Stimulated activated CD4-positive, alpha-beta T cell treated with anti-CD3 and anti-CD28 coated beads, TNF-alpha, amount 100 ng/mL, for 1 hour (primary cell): ENCODE results near the gene PEX12.
A peak's percentile ranks its signal among the peaks of the same experiment; 100 is the strongest.
"Not testable (repeated sequence)": the region's sequence is repeated elsewhere in the genome, so short reads cannot be mapped to it uniquely, and the experiment has no call there.

Experiments used
- DNase-seq, 3 donors: peaks; one replicate each; pipeline ENCODE4 v3.0.0-alpha.2; 2020; ENCODE audit warnings: low read depth in 3 of 3, low spot score in 1 of 3

PEX12 gene

DNA sequence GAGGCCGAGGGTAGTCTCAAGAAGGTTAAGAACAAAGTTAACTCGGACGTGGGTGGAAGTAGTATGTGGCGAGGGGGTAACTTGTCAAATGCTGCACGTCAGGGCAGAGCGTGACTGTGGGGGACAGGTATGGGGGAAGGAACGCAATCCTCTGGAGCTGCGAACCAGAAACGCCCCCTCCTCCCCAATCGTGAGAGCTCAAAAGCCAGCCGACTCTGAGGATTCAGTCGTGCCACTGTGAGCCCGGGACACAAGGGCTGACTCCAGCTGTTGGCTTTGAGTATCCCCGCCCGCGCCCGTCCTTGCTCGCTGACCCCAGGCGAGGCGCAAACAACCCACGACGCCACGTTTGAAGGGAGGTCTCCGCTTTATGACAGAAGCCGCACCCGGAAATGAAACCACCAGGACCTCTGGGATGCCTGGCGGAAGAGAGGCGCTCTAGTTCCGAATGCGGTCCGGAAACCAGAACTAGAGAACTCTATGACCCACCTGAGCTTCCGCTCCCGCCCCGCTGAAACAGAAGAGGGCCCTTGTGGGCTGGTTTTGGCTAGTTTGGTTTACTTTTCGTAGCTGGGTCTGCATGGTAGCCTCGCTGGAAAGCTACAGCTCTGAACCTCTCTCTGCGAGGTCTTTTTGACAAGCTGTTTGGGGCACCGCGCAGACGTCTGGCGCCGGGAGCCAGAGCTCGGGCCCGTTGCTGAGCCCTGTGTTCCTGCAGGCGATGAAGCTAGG, at the start of gene PEX12:
PEX12 (minus strand) TSS at position 375 of the 732 bp plus-strand sequence. CDS start 550 bp downstream, outside the sequence.
- peak; percentile 64 to 76 (median 72) for DNase-seq

DNA sequence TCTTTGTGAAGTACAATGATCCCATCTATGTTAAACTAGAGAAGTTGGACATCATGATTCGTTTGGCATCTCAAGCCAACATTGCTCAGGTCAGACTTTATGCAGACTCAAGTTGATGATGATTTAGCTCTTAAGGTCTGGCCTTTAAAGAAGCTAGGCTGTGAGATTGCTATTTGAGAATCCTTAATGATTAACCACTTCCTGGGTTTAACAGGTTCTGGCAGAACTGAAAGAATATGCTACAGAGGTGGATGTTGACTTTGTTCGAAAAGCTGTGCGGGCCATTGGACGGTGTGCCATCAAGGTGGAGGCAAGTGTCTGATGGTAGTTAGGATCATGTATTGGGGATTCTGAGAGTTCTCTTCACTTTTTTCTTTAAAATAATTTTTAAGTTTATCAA, 49.0 kb upstream of the PEX12 start:
- no peak for DNase-seq

DNA sequence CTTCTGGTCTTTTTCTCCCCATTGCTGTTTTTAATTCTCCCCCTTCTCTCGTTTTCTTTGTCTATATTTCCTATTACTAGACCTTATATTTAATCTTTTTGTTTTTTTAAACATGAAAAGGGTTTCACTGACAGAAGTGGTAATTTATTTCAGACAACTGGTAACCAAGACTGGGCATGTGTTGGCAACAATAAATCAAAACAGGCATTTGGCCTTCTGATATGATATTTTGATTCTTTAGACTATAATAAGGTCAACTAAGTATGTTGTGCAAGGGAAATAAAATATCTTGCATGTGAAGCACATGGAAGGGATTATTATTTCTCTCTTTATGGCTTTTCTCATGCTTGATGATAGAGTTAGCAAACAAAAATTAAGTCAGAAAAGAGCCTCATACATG, 43.4 kb upstream of the PEX12 start:
- DNase-seq = no peak

DNA sequence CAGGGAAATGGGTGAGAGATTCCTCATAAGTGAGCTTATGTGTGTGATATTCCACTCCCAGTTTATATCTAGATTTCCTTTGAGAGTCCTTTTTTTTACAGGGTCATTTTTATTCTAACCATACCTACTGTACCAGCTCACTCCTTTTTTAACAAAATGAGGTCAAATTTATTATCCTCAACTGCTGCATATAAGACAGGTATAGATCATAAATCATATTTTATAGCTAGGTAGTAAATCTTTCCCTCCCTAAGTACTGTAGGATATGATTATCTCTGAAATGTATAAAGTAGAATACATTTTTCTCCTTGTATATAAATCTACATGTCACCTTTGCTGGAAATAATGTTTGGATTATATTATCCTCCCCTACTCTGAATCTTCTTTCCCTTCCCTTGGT, 40.3 kb upstream of the PEX12 start:
- no peak for DNase-seq

DNA sequence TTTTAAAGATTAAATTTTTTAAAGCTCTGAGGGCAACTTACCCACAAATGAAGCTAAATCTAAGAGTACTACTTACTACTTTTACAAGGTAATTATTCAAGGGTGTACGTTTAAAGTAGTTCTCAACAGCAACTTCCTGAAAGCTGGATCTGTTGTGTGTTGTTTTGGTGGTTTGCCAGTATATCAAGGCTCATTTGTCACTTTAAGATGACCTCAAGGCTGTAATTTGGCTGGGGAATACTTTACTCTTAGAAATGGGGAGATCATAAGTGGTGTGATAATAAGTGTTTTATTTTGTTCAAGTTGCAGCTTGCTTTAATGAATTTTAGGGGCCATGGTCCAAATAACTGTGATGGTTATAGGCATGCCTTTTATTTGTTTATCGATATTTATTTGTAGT, 39.1 kb upstream of the PEX12 start:
- no peak for DNase-seq

DNA sequence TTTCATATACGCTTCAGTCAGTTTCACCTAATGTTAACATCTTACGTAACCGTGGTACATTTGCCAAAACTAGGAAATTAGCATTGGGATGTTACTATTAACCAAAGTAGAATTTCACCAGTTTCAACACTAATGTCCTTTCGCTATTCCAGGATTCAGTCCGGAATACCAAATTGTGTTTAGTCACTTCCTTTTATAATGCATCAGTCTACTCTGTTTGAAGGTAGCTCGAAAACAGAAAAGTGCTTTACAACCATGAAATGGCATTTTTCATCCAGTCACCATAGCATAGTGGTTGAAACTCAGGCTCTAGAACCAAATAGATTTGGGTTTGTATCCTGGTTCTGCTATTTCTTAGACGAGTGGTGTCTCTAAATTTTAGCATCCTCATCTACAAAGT, 38.2 kb upstream of the PEX12 start:
- no peak for DNase-seq

DNA sequence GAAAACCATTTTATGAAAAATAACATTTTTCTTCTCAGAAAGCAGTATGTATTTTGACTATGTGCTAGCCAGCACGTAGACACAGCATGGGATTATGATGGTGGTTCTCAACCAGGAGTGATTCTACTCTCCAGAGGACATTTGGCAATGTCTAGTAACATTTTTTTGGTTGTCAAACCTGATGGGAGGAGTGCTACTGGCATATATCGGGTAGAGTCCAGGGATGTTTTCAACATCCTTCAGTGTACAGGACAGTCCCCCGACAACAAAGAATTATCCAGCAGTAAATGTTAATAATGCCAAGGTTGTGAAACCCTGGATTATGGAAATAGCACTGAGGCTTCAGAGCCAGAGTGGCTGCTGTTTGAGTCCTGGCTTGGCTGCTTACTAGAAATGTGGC, 36.4 kb upstream of the PEX12 start:
- no peak for DNase-seq

DNA sequence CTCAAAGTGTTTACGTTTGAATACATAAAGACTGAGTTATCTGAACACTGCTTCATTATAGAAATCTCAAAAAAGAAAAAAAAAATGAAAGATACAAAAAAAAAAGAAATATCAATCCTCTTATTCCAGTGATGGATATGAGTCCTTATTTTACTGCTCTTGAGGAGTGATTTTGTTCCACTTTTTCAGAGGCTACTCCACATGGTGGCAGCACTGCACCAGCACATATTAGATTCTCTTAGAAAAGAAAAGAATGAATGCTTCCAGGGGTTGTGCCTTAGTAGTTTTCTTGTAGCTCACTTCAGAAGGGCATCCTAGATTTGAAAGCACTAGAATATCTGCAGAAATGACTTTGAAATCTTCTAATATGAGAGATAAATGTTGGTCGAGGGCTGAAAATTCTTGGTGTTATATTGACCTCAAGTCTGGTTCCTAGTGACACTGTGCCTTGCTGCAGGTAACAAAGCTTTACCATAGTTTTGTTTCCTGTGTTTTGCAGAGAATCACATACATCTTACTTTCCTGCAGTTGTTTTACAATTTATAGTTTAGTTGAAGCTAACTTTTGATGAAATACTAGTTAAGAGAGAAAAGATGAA, 34.7 kb upstream of the PEX12 start:
- DNase-seq = no peak

DNA sequence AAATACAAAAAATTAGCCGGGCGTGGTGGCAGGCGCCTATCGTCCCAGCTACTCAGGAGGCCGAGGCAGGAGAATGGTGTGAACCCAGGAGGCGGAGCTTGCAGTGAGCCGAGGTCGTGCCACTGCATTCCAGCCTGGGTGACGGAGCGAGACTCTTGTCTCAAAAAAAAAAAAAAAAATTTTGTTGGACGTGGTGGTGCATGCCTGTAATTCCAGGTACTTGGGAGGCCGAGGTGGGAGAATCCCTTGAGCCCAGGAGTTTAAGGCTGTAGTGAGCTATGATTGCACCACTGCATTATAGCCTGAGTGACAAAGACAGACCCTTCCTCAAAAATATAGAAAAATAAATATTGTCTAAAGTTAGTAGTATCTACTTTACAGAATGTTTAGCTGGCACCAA, 32.4 kb upstream of the PEX12 start:
- not testable (repeated sequence) for DNase-seq

DNA sequence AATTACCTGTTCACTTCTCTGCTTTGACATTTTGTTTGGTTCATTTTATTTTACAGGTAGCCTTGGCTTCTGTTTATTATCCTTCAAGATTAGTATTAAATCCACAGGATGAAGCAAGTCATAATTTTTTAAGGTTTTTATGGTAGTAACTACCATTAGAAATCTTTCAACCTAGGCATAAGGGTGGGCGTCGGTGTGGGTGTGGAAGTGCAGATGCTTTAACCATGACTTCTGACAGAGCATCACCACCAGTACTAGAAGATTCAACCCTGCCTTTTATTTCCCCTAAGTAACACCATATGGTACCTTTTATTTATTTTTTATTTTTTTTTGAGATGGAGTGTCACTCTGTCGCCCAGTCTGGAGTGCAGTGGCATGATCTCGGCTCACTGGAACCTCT, 31.5 kb upstream of the PEX12 start:
- DNase-seq = no peak

DNA sequence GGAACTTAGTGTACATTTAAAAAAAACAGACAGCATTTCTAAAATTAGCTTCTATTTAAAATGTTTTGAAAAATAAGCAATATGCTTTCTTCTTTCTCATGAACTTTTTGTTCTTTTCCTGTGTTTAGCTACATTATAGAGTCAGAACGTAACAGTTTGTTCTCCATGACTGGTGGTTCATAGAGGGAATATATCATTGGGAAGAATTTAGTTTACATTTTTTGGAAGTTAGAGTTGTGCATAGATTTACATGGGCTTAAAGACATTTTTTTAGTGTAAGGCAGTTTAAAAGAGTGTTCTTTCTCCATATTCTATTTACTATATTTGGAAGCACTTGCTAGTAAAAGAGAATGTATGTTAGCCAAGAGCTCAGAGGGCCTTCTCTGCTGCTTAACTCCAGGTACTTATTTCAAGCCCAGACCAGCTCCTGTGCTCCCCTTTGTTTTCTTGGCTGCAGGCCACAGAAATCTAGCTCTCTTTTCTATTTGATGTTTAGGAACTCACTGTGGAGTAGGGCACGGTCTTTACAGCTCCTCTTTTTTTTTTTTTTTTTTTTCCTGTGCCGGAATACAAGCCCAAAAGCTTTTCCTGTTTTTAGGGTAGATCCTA, 29.0 kb upstream of the PEX12 start:
- DNase-seq = no peak

DNA sequence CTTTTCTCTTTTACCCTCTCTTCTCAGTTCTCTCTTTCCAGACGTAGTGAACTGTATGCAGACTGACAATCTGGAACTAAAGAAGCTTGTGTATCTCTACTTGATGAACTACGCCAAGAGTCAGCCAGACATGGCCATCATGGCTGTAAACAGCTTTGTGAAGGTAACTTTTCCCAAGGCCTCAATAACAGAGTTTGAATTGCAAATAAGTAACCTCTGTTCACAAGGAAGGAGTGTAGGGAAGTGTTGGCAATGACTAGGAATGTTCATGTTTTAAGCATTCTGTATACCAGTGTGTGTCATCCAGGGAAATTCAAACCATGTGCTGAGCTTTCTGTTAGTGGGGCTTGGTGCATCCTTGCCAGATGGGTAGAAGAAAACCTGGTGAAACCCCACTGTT, 27.3 kb upstream of the PEX12 start:
- DNase-seq = no peak

DNA sequence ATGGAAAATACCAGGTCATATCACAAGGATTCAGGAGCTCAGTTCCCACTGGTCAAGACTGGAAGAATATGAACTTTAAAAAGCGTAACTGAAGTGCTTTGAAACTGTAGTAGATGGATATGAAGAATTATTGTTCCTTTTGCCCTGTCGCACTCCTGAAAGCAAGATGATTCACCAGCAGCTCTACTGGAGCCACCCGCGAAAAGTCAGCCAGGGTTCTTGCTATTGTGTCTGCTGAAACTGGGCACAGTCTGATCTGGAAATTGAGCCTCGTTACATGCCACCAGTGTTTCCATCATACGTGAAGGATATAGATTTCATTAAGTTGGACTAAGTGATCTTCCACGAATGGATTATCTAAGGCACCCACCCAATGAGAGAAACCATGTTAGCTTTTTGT, 25.3 kb upstream of the PEX12 start:
- DNase-seq = no peak

DNA sequence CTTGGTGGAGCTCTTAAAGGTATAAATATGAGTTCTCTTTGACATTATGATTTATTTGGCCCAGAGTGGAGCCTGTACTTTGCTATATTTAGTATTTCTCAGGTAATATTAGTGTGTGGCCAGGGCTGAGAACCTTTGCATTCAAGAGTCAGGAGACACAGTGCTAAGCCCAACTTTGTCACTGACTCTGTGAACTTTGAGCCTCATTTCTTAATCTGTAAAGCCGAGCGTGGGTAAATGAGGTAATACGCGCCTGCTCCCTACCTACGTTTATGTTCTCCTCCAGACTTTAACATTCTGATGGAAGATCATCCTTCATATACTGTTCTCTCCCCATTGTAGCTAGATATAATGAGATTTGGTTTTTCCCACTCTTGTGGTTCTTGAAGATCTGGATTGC, 19.2 kb upstream of the PEX12 start:
- no peak for DNase-seq

DNA sequence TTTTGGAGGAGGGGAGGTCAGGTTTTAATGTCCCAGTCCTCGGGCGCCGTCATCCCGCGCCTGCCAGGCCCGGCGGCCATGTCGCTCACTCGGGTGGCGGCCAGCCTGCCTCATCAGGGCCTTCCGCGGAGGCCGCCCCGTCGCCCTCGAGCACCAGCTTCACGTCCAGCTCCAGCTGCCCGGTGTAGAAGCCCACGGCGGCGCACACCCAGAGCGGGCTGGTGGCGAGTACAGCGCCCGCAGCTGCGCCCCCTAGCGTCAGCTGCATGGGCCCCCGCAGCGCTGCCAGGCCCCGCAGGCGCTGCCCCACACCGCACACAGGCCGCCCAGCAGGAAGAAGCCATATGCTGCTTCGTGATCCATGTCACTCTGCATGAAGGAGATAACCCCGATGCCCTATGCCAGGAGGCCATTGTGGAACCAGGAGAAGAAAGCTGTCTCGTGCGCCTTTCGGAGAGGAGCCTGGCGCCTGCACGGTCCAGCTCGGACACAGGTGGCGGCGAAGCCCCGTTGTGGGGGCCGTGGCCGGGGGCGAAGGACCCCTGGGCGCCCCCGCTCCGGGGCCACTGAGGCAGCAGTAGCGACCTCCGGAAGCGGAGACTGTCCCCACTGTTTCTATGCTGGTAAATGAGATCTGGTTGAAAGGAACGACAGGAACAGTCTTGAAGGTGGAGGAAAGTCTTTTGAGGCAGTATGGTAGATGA, 18.3 kb upstream of the PEX12 start:
- DNase-seq = no peak

DNA sequence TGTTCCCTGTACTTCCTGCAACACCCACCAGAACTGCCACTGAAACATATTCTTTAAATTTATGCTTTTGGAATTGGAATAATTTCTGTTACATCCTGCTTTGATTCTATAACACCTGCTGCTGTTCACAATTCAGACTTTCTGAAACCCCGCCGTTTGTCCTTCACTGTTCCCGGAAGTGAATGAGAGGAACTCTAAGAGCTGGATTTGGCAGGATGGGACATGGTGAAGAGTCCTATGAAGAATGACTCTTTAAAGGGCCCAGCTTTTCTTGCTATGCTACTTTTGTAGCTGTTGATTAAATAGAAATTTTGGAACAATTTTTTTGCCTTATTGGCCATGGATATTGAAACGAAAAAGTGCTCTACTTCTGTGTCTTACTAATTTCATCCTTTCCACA, 17.7 kb upstream of the PEX12 start:
- DNase-seq = no peak

DNA sequence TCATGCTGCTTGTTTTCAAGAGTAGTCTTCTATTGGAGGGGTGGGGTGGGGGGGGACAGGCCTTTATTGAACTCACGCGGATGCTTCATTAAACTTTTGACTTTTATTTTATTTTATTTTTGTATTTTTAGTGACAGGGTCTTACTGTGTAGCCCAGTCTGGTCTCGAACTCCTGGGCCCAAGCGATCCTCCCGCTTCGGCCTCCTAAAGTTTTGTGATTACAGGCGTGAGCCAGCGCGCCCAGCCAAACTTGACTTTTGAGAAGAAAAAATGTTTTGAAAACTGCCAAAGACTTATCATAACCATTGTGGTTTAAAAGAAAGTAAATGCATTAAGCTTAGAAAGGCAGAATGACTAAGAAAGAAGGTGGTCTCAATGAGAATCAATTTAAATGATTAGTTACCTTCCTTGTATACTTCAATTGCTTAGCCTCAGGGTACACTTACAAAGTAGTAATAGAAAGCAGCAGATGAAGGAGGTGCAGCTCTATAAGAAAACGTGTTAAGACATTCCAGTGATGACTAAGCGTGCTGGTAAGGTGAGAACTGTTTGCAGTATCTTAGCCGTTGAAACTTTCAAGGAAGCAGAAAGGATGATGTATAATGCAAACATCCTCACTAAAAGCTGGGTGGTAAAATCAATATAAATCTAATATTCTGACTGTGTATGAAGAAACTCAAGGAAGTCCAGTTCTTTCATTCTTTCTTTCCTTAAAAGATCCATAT, 10.0 kb upstream of the PEX12 start:
- no peak for DNase-seq

DNA sequence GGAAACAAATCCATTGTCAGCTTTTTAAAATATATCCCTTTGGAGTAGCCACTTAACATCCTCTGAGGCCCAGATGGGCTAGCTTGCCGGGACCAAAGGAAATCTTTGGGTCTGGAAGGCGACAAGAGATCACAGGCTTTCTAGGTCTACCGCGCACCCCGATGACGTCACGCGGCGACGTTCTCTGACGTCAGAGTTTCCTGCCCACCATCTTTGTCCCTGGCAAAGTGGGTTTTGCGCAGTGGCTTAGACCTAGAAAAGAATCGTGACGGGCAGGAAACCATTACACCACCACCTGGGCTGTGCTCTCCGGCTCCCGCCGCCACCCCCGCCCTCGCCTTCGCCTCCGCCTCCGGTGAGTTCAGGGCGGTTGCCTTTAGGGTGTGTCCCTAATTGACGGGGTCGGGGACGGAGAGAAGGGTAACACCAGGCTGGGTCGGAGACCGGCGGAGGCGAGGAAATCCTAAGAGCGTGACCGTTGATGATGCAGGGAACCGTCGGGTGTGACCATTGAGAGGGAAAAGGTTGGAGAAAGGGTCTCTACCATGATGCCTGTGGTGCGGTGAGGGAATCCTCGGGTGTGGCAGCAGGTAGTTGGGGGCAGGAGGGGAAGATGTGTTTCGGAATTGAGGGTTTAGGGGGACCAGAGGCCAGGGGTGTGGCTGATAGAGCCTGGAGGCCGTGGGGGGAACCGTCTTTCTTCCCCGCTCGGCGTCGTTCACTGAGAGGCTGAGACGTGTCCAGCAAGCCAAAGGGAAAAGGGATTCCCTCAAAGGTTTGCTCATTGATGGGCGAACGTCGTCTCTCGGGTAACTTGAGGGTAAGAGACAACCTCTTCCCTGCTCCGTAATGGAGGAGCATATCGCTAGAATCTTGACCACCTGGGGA, 8.9 kb upstream of the PEX12 start, which contains the start of gene AP2B1:
AP2B1 (plus strand) TSS at position 249 of the 888 bp plus-strand sequence. CDS start 6,709 bp downstream, outside the sequence.
- peak; percentile 90 to 99 (median 98) for DNase-seq

DNA sequence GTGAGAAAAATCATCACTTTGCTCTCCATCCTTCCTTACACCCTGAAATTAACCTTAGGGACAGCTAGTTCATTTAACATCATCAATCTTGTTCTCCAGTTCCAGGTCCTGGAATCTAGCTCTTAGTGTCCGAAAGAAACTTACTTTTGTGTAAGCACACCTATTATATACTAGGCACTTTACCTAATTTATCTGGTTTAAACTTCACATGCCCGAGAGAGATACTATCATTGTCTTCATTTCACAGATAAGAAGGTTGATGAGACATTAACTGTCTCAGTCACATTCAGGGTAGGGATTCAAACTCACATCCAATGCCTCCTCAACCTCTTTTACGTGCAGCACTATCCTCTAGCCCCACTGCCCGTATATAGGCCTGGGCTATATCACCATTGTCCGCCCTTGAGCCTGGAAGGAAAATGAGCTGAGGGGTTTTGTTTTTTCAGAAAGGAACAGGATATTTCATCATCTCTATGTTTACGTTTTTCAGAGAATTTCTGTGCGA, 8.2 kb upstream of the PEX12 start:
- DNase-seq = no peak

DNA sequence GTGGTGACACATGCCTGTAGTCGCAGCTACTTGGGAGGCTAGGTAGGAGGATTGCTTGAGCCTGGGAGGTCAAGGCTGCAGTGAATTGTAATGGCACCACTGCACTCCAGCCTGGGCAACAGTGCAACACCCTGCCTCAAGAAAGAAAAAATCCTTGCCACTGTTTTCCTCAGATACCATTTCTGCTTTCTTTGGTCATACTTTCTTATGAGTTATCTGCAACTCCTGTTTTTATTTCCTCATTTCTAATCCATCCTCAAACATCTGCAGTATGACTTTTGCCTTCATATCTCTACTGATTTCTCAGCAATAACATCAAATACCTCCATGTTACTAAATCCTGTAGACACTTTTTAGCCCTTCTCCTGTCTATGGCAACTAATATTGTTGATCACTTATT, 5.7 kb upstream of the PEX12 start:
- DNase-seq = no peak
